ACC112 (cell line): Measurements from ENCODE around the gene TRERF1.

ENCODE experiments used
- H2AFZ ChIP-seq: fragments of 200-600 bp; sonication (generic); one replicate; pipeline ENCODE4 v1.6.0; 2017; ENCODE audit warnings: antibody characterized with exemption, low read length; ENCODE audit not compliant: unreplicated experiment
- H3K27ac ChIP-seq: fragments of 200-600 bp; sonication (generic); 2 replicates; pipeline ENCODE4 v1.5.1; 2014; ENCODE audit warnings: low read depth, mild to moderate bottlenecking, antibody characterized with exemption, low read length, moderate library complexity
- H3K27me3 ChIP-seq: fragments of 200-600 bp; sonication (generic); 2 replicates; pipeline ENCODE4 v1.6.1; 2014; ENCODE audit warnings: mild to moderate bottlenecking, antibody characterized with exemption, low read length, moderate library complexity, mixed read lengths; ENCODE audit not compliant: insufficient read depth
- H3K36me3 ChIP-seq: fragments of 200-600 bp; sonication (generic); 2 replicates; pipeline ENCODE4 v1.6.1; 2016; ENCODE audit warnings: mild to moderate bottlenecking, antibody characterized with exemption, low read length, moderate library complexity, mixed read lengths; ENCODE audit not compliant: insufficient read depth
- H3K4me1 ChIP-seq: fragments of 200-600 bp; sonication (generic); one replicate; pipeline ENCODE4 v1.6.1; 2016; ENCODE audit warnings: low read length, mixed read lengths; ENCODE audit not compliant: insufficient read depth, unreplicated experiment, control insufficient read depth
- H3K4me3 ChIP-seq: fragments of 200-600 bp; sonication (generic); 2 replicates; pipeline ENCODE4 v1.5.1; 2014; ENCODE audit warnings: mild to moderate bottlenecking, low read depth, low read length
- H3K79me2 ChIP-seq: fragments of 200-600 bp; sonication (generic); one replicate; pipeline ENCODE4 v1.6.0; 2016; ENCODE audit warnings: low read length; ENCODE audit not compliant: control insufficient read depth, unreplicated experiment, insufficient read depth

The TRERF1 gene

GRCh38 chr6:42275376-42276033 lies 176.2 kb downstream of the TRERF1 start:
- H2AFZ ChIP-seq: no peak overlapping the region
- H3K4me3 ChIP-seq: no peak overlapping the region
- no peaks in the 10 kb centered on the region for H3K36me3 ChIP-seq
- H3K27me3 ChIP-seq: no peaks in the 10 kb centered on the region
- H3K79me2 ChIP-seq: no peaks in the 10 kb centered on the region
- H3K4me1 ChIP-seq: peaks cover 39% of the 10 kb centered on the region
- H3K27ac ChIP-seq: no peak overlapping the region

DNA sequence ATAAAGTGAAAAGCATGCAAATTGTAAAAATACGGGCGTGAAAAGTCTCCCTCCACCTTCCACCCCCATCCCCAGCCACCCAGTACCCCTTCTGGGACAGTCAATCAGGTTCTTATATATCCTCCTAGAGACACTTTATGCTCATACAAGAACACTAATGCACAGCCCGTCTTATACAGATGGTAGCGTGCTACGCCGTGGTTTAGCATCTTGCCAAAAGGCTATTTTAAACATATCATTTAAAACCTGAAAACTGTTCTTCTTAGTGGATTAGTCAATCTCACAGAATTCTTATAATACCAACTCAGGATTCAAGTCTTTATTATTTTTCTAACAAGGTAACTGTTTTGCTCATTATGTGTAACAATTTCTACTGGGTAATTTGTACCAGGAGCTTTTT lies 176.8 kb downstream of the TRERF1 start:
- H3K27me3 ChIP-seq: no peaks in the 10 kb centered on the region
- H3K27ac ChIP-seq: no peak overlapping the region
- H3K4me3 ChIP-seq: no peak overlapping the region
- peaks cover 33% of the 10 kb centered on the region for H3K4me1 ChIP-seq
- no peak overlapping the region for H2AFZ ChIP-seq
- no peaks in the 10 kb centered on the region for H3K36me3 ChIP-seq
- no peaks in the 10 kb centered on the region for H3K79me2 ChIP-seq

- Histone ChIP-seq H3K27me3 (no peaks in the 10 kb centered on the region), H3K4me3 (no peak overlapping the region), H2AFZ (no peak overlapping the region), H3K4me1 (peaks cover 14% of the 10 kb centered on the region), H3K36me3 (no peaks in the 10 kb centered on the region), H3K27ac (no peak overlapping the region), H3K79me2 (no peaks in the 10 kb centered on the region)
Observed at GRCh38 chr6:42271834-42272805, 179.6 kb downstream of the TRERF1 start.

GRCh38 chr6:42269974-42270510 lies 181.7 kb downstream of the TRERF1 start:
- H3K4me3 ChIP-seq: no peak overlapping the region
- H3K36me3 ChIP-seq: no peaks in the 10 kb centered on the region
- no peaks in the 10 kb centered on the region for H3K4me1 ChIP-seq
- H2AFZ ChIP-seq: no peak overlapping the region
- H3K79me2 ChIP-seq: no peaks in the 10 kb centered on the region
- no peak overlapping the region for H3K27ac ChIP-seq
- no peaks in the 10 kb centered on the region for H3K27me3 ChIP-seq

DNA sequence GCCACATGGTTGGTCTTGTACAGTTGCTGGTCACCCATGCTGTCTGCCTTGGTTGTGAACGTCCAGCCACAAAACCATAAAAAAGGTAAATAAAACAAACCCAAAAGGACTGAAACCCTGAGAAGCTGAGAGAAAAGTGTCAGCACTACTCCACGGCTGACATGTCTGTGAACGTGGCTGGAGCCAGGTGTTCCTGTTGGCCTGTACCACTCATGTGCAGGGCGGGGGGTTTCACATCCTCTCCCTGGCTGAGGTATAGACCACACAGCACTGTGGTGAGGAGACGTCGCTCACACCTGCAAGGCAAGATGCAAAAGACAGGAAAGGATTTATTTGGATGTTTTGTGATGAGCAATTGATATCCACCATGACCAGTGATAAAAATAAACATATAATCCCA lies 182.2 kb downstream of the TRERF1 start:
- H3K4me3 ChIP-seq: no peak overlapping the region
- H3K27me3 ChIP-seq: no peaks in the 10 kb centered on the region
- H2AFZ ChIP-seq: no peak overlapping the region
- no peaks in the 10 kb centered on the region for H3K36me3 ChIP-seq
- no peaks in the 10 kb centered on the region for H3K4me1 ChIP-seq
- no peak overlapping the region for H3K27ac ChIP-seq
- no peaks in the 10 kb centered on the region for H3K79me2 ChIP-seq

DNA sequence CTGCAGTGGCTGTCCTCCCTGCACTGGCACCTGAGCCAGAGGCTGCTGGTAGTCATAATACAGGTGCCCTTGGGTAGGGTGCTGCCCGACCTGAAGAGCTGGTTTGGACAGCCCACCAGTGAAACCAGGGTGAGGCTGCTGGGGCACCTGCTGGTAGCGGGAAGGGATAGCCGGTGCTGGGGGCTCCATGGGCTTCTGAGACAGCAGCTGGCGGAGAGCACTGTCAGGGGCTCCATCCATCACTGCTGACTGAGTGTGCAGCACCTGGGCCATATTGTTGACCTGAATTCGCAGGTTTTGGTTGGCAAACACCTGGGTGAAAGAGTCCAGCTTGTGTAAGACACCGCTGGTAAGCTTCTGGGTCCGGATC lies 182.9 kb downstream of the TRERF1 start:
- H3K4me1 ChIP-seq: no peaks in the 10 kb centered on the region
- no peak overlapping the region for H3K27ac ChIP-seq
- H3K36me3 ChIP-seq: no peaks in the 10 kb centered on the region
- no peaks in the 10 kb centered on the region for H3K27me3 ChIP-seq
- no peaks in the 10 kb centered on the region for H3K79me2 ChIP-seq
- H2AFZ ChIP-seq: no peak overlapping the region
- no peak overlapping the region for H3K4me3 ChIP-seq

GRCh38 chr6:42268016-42268834 lies 183.5 kb downstream of the TRERF1 start:
- H3K27me3 ChIP-seq: no peaks in the 10 kb centered on the region
- H3K4me1 ChIP-seq: no peaks in the 10 kb centered on the region
- no peaks in the 10 kb centered on the region for H3K36me3 ChIP-seq
- no peak overlapping the region for H3K4me3 ChIP-seq
- no peaks in the 10 kb centered on the region for H3K79me2 ChIP-seq
- no peak overlapping the region for H3K27ac ChIP-seq
- no peak overlapping the region for H2AFZ ChIP-seq

DNA sequence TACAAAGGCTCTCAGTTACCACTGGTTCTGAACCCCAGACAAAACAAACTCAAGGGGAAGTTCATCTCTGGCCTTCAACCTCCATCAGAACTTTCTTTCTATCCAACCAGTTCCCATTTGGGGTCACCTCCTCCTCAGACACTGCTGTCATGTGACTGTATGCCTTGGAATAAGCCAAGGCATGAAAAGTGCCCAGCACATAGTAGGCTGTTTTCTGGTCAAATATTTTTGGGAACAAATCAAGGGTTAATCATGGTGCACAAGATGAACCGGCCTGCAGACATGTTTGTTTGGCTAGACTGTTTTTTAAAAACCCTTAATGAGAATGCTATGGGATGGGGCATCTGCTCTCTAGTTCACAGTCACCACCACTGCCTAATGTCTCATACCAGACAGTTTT lies 185.2 kb downstream of the TRERF1 start:
- no peaks in the 10 kb centered on the region for H3K36me3 ChIP-seq
- H3K27me3 ChIP-seq: no peaks in the 10 kb centered on the region
- no peak overlapping the region for H3K4me3 ChIP-seq
- no peaks in the 10 kb centered on the region for H3K79me2 ChIP-seq
- no peak overlapping the region for H2AFZ ChIP-seq
- no peaks in the 10 kb centered on the region for H3K4me1 ChIP-seq
- H3K27ac ChIP-seq: no peak overlapping the region

DNA sequence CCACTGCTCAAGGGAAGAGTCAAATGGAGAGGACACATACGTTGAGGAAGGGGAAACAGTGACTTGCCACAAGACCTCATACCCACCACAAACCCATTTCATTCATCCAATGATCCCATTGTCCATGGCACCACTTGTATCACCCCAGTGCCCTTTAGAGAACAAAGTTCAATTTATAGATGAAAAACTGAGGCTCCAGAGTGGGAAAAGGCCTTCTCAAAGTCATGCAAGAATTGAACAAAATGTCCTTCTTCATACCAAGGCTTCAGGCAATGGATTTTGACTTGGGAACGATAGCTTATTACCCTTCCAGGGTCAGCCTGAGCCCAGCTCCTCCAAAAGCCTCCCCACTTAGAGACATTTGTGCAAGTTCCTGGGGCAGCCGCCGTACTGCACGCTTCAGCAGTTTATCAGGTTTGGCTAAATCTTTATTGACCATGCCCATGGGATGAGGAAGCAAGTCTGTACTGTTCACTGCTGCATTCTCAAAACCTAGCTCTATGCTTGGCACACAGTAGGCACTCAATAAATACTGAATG lies 186.8 kb downstream of the TRERF1 start:
- no peak overlapping the region for H3K27ac ChIP-seq
- H3K79me2 ChIP-seq: no peaks in the 10 kb centered on the region
- no peaks in the 10 kb centered on the region for H3K36me3 ChIP-seq
- H3K4me3 ChIP-seq: no peak overlapping the region
- H2AFZ ChIP-seq: no peak overlapping the region
- H3K4me1 ChIP-seq: peaks cover 11% of the 10 kb centered on the region
- no peaks in the 10 kb centered on the region for H3K27me3 ChIP-seq

GRCh38 chr6:42264162-42264851 lies 187.4 kb downstream of the TRERF1 start:
- no peaks in the 10 kb centered on the region for H3K79me2 ChIP-seq
- H2AFZ ChIP-seq: no peak overlapping the region
- no peak overlapping the region for H3K27ac ChIP-seq
- H3K4me3 ChIP-seq: no peak overlapping the region
- H3K27me3 ChIP-seq: no peaks in the 10 kb centered on the region
- H3K4me1 ChIP-seq: peaks cover 11% of the 10 kb centered on the region
- H3K36me3 ChIP-seq: no peaks in the 10 kb centered on the region
